HG03354 (cell line): ENCODE measurements around the gene TRIM59.
"Not testable (repeated sequence)": the region's sequence is repeated elsewhere in the genome, so short reads cannot be mapped to it uniquely, and the experiment has no call there.

Experiments used
- ATAC-seq: cut with Tn5 transposase; IDR thresholded peaks from one replicate; pipeline ENCODE4 v1.9.1; 2021; ENCODE audit warnings: mild to moderate bottlenecking; ENCODE audit not compliant: unreplicated experiment, poor library complexity, severe bottlenecking

The TRIM59 gene

GRCh38 chr3:160459450-160459970, 9.9 kb upstream of the TRIM59 start:
- no peak for ATAC-seq

GRCh38 chr3:160458151-160458550, 8.6 kb upstream of the TRIM59 start:
- no peak for ATAC-seq

GRCh38 chr3:160455846-160456245, 6.3 kb upstream of the TRIM59 start:
- no peak for ATAC-seq

GRCh38 chr3:160454995-160455394, 5.4 kb upstream of the TRIM59 start:
- ATAC-seq, result no peak

- not testable (repeated sequence) for ATAC-seq
These were observed 2.7 kb upstream of the TRIM59 start for GRCh38 chr3:160452251-160452650.

GRCh38 chr3:160451602-160452001, 2.0 kb upstream of the TRIM59 start:
- ATAC-seq, result no peak

GRCh38 chr3:160450846-160451245, 1.3 kb upstream of the TRIM59 start:
- ATAC-seq, result no peak

- peak; percentile 51 for ATAC-seq
These were observed 546 bp downstream of the TRIM59 start for GRCh38 chr3:160448845-160449635.

- no peak for ATAC-seq
These were observed 2.0 kb downstream of the TRIM59 start for GRCh38 chr3:160447544-160447943.

GRCh38 chr3:160446522-160447056, 3.0 kb downstream of the TRIM59 start:
- ATAC-seq, result no peak

- no peak for ATAC-seq
These were observed 3.7 kb downstream of the TRIM59 start for GRCh38 chr3:160445854-160446253.

- no peak for ATAC-seq
These were observed 5.2 kb downstream of the TRIM59 start for GRCh38 chr3:160444411-160444810.

- no peak for ATAC-seq
These were observed 8.9 kb downstream of the TRIM59 start for GRCh38 chr3:160440687-160441086.

GRCh38 chr3:160437083-160437455, 12.5 kb downstream of the TRIM59 start:
- ATAC-seq, result no peak

- no peak for ATAC-seq
These were observed 13.8 kb downstream of the TRIM59 start for GRCh38 chr3:160435747-160436146.

- no peak for ATAC-seq
These were observed 14.5 kb downstream of the TRIM59 start for GRCh38 chr3:160435095-160435494.

- ATAC-seq, result no peak
These were observed 15.5 kb downstream of the TRIM59 start for GRCh38 chr3:160434071-160434470.

GRCh38 chr3:160427832-160428424, 21.7 kb downstream of the TRIM59 start:
- no peak for ATAC-seq

- no peak for ATAC-seq
These were observed 32.3 kb downstream of the TRIM59 start for GRCh38 chr3:160417311-160417710.

- peak; percentile 83 for ATAC-seq
These were observed 35.9 kb downstream of the TRIM59 start for GRCh38 chr3:160413613-160414248.

GRCh38 chr3:160412477-160412876, 37.1 kb downstream of the TRIM59 start:
- no peak for ATAC-seq
